ENCODE data around the gene LRP11. TPM values are rescaled to one million over a fixed set of nuclear protein-coding genes. Genes with fewer than 3 reads are reported as not detected.

LRP11 gene
- total and polyA plus RNA-seq, 9 of the 15 experiments (the other 6 are each of a cell fraction or from before 2014, with no cell fraction given), result 0.51 to 3.5 (median 2.4) TPM

GRCh38 chr6:149840345-149841075 lies 23.6 kb downstream of the LRP11 start (continued):
- TF ChIP-seq, protein P1, sequence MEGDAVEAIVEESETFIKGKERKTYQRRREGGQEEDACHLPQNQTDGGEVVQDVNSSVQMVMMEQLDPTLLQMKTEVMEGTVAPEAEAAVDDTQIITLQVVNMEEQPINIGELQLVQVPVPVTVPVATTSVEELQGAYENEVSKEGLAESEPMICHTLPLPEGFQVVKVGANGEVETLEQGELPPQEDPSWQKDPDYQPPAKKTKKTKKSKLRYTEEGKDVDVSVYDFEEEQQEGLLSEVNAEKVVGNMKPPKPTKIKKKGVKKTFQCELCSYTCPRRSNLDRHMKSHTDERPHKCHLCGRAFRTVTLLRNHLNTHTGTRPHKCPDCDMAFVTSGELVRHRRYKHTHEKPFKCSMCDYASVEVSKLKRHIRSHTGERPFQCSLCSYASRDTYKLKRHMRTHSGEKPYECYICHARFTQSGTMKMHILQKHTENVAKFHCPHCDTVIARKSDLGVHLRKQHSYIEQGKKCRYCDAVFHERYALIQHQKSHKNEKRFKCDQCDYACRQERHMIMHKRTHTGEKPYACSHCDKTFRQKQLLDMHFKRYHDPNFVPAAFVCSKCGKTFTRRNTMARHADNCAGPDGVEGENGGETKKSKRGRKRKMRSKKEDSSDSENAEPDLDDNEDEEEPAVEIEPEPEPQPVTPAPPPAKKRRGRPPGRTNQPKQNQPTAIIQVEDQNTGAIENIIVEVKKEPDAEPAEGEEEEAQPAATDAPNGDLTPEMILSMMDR (IDR thresholded peaks at IDR 0.05 in 2 of 3, conservative IDR thresholded peaks at IDR 0.05 in 1 of 3; ENCODE audit: insufficient read depth in 2 of 3, low read depth in 1 of 3, low read length in 3 of 3), result peak; percentile 89 to 92 (median 91)
- TF ChIP-seq JUND (IDR thresholded peaks at IDR 0.05; ENCODE audit: borderline replicate concordance, low read depth, low read length) (peak; percentile 21; the same call in 1 of the 2 replicates), JUND (tag; IDR thresholded peaks at IDR 0.05; ENCODE audit: borderline replicate concordance, low read depth, low read length) (no peak; the same call in 2 of the 3 replicates), CTBP1 (IDR thresholded peaks at IDR 0.05; ENCODE audit: borderline replicate concordance) (peak; percentile 93)

DNA sequence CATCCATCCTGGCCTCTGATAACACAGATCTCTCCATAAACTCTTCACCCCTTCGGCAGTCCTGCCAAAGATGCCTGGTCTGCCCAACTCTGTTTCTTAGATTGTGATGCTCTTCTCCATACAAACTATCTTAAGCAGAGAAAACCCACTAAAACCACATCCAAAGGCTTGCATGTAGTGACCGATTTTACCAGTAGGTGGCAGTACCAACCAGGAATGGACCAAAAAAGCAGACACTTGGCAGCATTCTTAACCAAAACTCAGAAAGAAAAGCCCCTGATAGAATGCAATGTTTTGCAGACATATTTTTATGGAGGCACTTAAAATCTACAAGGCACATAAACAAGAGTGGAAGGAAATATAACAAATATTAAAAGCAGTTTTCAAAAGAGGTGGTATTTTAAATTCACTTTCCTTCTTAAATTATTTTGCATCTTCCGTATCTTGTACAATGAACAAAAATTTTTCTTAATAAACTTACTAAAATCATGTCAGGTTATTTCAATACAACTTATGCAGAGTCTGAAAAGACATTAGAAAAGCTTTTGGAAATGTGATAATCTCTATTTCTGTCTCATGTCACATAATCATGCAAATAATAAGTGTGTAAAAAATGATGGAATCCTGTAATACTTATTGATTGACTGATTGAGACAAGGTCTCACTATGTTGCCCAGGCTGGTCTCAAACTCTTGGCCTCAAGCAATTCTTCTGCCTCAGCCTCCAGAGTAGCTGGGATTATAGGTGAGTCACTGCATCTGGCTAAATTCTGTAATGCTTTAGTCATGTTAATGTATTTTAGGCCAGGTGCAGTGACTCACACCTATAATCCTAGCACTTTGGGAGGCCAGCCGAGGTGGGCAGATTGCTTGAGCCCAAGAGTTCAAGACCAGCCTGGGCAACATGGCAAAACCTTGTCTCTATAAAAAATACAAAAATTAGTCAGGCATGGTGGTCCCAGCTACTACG lies 29.4 kb downstream of the LRP11 start:
- Histone ChIP-seq H3K36me3 (ENCODE audit: control insufficient read depth, insufficient read depth, low read length) (no peaks in the 10 kb centered on the region), H3K27ac (ENCODE audit: extremely low read depth, low read depth, low read length) (no peak overlapping the region), H3K9me3 (replicated peaks; ENCODE audit: control insufficient read depth, insufficient read depth, low read depth, low read length) (no peaks in the 10 kb centered on the region), H3K9me1 (ENCODE audit: control insufficient read depth, insufficient read depth, low read length) (no peaks in the 10 kb centered on the region), H3K9ac (ENCODE audit: insufficient read depth in 1 of 2, low read depth in 2 of 2, low read length in 2 of 2) (no peak overlapping the region), H2AFZ (ENCODE audit: low read depth, low read length) (no peak overlapping the region), H3K4me3 (no peak overlapping the region), H4K20me1 (replicated peaks; ENCODE audit: control insufficient read depth, insufficient read depth, low read length) (no peaks in the 10 kb centered on the region), H3K4me1 (replicated peaks in 1 of 2; ENCODE audit: control insufficient read depth in 2 of 2, insufficient read depth in 2 of 2, low read length in 2 of 2) (no peaks in the 10 kb centered on the region), H3K4me2 (ENCODE audit: insufficient read depth, low read length) (no peak overlapping the region), H3K27me3 (ENCODE audit: control insufficient read depth in 2 of 2, insufficient read depth in 2 of 2, low read length in 2 of 2) (peaks cover 6 to 31% of the 10 kb centered on the region in 2 experiments), H3K79me2 (ENCODE audit: control insufficient read depth, insufficient read depth, low read length) (no peaks in the 10 kb centered on the region)
- WGBS (ENCODE audit: insufficient coverage, low coverage, missing lambda C conversion rate), result 27% methylated on average over 5 of the region's 5 CpGs
- ChIA-PET CTCF (ENCODE audit: low intra/inter-chr PET ratio) (interaction anchor here (0.6 to 3.2 kb wide), 8 partner anchors 30 to 1462 kb away, joined by 3 to 23 read pairs (median 4); partner anchors contain the start of gene LRP11), POLR2A (no interaction called here)
- peak; percentile 88 for FAIRE-seq
- peak; percentile 86 for ATAC-seq
- BruUV-seq (replicated peaks), result no TSS peak
- DNase-seq (ENCODE audit: extremely low read depth in 1 of 4, low spot score in 3 of 4), result peak; percentile 65 to 76 (median 67)
- intact Hi-C loops (cut with micrococcal nuclease) (loop anchor here (1.0 kb wide), 2 partner anchors 92 to 269 kb away; no protein-coding TSS in a partner anchor), in situ Hi-C loops (cut with MboI) (no loop called here)
- peak; percentile 89 to 92 for TF ChIP-seq RAD21 (CRISPR knock-in tag; conservative IDR thresholded peaks at IDR 0.05 in 1 of 2, IDR thresholded peaks at IDR 0.05 in 1 of 2)
- TF ChIP-seq JUNB (CRISPR knock-in tag; conservative IDR thresholded peaks at IDR 0.05), result no peak
- TF ChIP-seq CC2D1A (IDR thresholded peaks at IDR 0.05), result 0 out of 2 replicates have a peak, but pooled peaks have one; percentile 46
- TF ChIP-seq, protein P2, sequence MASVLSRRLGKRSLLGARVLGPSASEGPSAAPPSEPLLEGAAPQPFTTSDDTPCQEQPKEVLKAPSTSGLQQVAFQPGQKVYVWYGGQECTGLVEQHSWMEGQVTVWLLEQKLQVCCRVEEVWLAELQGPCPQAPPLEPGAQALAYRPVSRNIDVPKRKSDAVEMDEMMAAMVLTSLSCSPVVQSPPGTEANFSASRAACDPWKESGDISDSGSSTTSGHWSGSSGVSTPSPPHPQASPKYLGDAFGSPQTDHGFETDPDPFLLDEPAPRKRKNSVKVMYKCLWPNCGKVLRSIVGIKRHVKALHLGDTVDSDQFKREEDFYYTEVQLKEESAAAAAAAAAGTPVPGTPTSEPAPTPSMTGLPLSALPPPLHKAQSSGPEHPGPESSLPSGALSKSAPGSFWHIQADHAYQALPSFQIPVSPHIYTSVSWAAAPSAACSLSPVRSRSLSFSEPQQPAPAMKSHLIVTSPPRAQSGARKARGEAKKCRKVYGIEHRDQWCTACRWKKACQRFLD (CRISPR knock-in tag; IDR thresholded peaks at IDR 0.05), result no peak
- TF ChIP-seq MCM7 (IDR thresholded peaks at IDR 0.05), result no peak
